ENCODE results near the gene SPDYE8.
"Not testable (repeated sequence)": the region's sequence is repeated elsewhere in the genome, so short reads cannot be mapped to it uniquely, and the experiment has no call there.

- not testable (repeated sequence) for TF ChIP-seq POLR2AphosphoS5, CTCF, EP300, POLR2A (IDR thresholded peaks at IDR 0.05)
Measured at GRCh38 chr7:72971505-72971904, 58.1 kb downstream of the SPDYE8 start.
